ENCODE measurements around the gene KIAA1671.

KIAA1671 gene

DNA sequence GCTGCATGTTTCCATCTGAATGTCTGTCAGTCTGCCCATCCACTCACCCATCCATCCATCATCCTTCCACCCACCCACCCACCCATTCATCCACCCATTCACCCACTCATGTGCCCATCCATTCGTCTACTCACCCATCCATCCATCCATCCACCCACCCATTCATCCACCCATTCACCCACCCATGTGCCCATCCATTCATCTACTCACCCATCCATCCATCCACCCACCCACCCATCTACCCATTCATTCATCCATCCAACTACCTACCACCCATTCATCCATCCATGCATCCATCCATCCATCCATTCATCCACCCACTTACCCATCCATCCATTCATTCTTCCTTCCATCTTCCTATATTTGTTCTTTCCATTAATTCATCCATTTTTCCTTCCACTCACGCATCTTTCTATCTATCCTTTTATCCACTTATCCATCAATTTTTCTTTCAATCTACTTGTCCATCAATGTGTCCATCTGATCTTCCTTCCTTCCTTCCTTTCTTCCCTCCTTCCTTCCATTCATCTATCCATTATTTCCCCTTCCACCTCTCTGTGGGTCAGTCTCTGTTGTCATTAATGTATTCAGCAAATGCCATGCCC is 255.1 kb downstream of the KIAA1671 start:
- TF ChIP-seq, protein P1, sequence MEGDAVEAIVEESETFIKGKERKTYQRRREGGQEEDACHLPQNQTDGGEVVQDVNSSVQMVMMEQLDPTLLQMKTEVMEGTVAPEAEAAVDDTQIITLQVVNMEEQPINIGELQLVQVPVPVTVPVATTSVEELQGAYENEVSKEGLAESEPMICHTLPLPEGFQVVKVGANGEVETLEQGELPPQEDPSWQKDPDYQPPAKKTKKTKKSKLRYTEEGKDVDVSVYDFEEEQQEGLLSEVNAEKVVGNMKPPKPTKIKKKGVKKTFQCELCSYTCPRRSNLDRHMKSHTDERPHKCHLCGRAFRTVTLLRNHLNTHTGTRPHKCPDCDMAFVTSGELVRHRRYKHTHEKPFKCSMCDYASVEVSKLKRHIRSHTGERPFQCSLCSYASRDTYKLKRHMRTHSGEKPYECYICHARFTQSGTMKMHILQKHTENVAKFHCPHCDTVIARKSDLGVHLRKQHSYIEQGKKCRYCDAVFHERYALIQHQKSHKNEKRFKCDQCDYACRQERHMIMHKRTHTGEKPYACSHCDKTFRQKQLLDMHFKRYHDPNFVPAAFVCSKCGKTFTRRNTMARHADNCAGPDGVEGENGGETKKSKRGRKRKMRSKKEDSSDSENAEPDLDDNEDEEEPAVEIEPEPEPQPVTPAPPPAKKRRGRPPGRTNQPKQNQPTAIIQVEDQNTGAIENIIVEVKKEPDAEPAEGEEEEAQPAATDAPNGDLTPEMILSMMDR (IDR thresholded peaks at IDR 0.05; ENCODE audit: low read length, missing control alignments) = no peak
- DNase-seq (ENCODE audit: low read depth) = no peak
- no peak overlapping the region for H3K4me3 ChIP-seq (replicated peaks; ENCODE audit: low read depth, low read length)

DNA sequence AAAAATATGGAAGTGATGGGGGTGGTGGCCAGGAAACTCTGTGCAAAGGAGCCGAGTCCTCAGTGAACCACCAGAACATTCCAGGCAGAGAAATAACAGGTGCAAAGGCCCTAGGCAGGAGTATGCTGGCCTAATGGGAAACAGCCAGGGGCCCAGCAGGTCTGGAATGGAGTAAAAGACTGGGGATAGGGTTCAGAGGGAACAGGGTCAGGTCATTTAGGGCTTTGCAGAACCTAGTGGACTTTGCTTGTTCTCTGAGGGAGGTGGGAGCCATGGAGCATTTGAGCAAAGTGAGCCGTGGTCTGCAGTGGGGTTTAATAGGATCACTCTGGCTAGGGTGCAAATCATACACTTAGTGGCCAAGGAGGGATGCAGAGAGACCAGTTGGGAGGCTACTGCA is 255.8 kb downstream of the KIAA1671 start:
- DNase-seq (ENCODE audit: low read depth) = no peak
- no peak overlapping the region for H3K4me3 ChIP-seq (replicated peaks; ENCODE audit: low read depth, low read length)
- TF ChIP-seq, protein P1 (IDR thresholded peaks at IDR 0.05; ENCODE audit: low read length, missing control alignments) = no peak

DNA sequence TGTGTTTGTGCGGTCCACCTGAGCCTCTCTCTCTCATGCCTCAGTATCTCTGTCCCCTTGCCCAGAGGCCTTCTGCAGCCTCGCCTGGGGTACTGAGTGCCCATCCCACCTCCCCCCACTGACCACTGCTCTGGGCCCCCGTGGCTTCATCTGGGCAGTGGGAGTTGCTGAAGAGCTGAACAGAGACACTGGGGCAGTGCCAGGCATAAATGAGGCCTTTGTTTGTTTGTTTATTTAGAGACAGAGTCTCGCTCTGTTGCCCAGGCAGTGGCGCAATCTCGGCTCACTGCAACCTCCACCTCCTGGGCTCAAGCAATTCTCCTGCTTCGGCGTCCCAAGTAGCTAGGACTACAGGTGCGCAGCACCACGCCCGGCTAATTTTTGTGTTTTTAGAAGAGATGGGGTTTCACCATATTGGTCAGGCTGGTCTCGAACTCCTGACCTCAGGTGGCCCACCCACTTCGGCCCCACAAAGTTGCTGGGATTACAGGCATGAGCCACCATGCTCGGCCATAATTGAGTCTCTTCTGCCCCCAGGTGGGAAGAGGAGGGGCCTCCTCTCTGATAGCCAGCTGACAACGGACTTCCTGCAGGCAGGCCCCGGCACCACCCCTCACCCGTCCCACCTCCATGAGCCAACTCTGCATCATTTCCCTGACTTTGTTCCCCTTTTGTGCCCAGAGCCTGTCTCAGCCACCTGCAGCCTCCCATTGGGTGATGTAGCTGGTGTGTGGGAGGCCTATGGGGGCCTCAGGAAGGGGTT is 256.4 kb downstream of the KIAA1671 start:
- no peak overlapping the region for H3K4me3 ChIP-seq (replicated peaks; ENCODE audit: low read depth, low read length)
- no peak for DNase-seq (ENCODE audit: low read depth)
- TF ChIP-seq, protein P1 (IDR thresholded peaks at IDR 0.05; ENCODE audit: low read length, missing control alignments) = no peak

DNA sequence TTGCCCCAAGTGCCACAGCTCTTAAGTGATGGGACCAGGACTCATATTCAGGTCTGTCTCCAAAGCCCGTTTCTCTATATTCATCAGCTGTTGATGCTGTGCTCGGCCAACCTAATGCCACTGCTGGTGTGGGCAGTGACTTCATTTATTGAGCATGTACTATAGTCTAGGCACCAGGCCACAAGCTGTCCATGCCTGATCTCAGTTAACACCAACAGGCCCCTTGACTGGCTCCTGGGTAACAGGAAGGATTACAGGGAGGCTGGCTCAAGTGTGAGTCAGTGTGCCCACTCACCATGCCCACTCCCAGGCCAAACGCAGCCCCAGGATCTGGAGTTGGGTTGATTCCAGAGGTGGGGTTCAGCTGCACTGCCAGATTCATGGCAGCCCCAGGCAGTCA is 258.3 kb downstream of the KIAA1671 start:
- no peak for DNase-seq (ENCODE audit: low read depth)
- no peak overlapping the region for H3K4me3 ChIP-seq (replicated peaks; ENCODE audit: low read depth, low read length)
- TF ChIP-seq, protein P1 (IDR thresholded peaks at IDR 0.05; ENCODE audit: low read length, missing control alignments) = no peak

DNA sequence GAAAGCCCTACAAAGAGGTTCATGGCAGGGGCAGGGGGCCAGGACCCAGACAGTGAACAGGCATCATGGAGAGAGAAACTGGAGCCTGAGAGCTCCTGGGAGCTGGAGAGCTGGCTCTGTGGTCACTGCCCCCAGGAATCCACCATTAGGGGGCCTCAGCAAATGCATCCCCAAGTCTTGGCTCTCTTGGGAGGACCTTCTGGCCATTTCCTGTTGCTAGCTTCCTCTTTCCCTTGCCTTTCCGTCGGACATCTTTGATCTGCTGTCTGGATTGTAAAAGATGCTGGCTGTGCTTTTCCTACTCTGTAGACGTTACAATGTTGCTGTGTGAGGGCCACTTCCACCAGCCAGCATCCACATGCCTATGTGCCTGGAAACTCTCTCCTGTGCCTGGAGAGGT is 259.8 kb downstream of the KIAA1671 start:
- TF ChIP-seq, protein P1 (IDR thresholded peaks at IDR 0.05; ENCODE audit: low read length, missing control alignments) = no peak

DNA sequence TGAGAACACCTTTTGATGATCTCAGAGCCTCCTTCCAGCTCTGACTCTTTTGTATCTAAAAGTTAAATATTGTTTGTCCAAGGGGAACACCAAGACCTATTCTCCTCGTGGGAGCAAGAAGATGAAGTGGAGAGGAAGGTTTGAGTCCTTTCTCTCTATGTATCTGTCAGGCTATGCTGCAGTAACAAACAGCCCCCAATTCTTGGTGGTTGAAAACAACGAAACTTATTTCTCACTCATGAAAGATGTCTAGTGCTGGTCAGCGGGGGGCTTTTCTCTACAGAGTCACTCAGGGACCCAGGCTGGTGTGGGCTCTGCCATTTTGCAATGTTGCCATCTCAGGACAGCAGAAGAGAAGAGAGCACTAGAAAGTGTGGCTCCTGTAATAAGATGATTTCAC is 260.7 kb downstream of the KIAA1671 start:
- TF ChIP-seq, protein P1 (IDR thresholded peaks at IDR 0.05; ENCODE audit: low read length, missing control alignments) = no peak
- H3K4me3 ChIP-seq (replicated peaks; ENCODE audit: low read depth, low read length) = no peak overlapping the region
- DNase-seq (ENCODE audit: low read depth) = no peak

More for the DNA sequence above, 259.8 kb downstream of the KIAA1671 start:
- no peak overlapping the region for H3K4me3 ChIP-seq (replicated peaks; ENCODE audit: low read depth, low read length)
- DNase-seq (ENCODE audit: low read depth) = no peak
